ENCODE data around the gene KLK2.

Gene KLK2

GRCh38 chr19:50838239-50838638 lies 35.0 kb upstream of the KLK2 start:
- H3K4me3 Mint-ChIP-seq = no peak overlapping the region
- peaks cover 14% of the 10 kb centered on the region for H3K4me1 Mint-ChIP-seq (ENCODE audit: low read depth)
- peaks cover 22% of the 10 kb centered on the region for H3K27me3 Mint-ChIP-seq (ENCODE audit: low read depth)
- peaks cover 1% of the 10 kb centered on the region for H3K9me3 Mint-ChIP-seq
- H3K36me3 Mint-ChIP-seq (ENCODE audit: low read depth) = no peaks in the 10 kb centered on the region
- DNase-seq (ENCODE audit: low spot score) = no peak
- no peak overlapping the region for H3K27ac Mint-ChIP-seq

- no peaks in the 10 kb centered on the region for H3K36me3 Mint-ChIP-seq (ENCODE audit: low read depth)
- peaks cover 3% of the 10 kb centered on the region for H3K9me3 Mint-ChIP-seq
- no peak overlapping the region for H3K4me3 Mint-ChIP-seq
- H3K27ac Mint-ChIP-seq = no peak overlapping the region
- peaks cover 24% of the 10 kb centered on the region for H3K27me3 Mint-ChIP-seq (ENCODE audit: low read depth)
- peaks cover 14% of the 10 kb centered on the region for H3K4me1 Mint-ChIP-seq (ENCODE audit: low read depth)
- DNase-seq (ENCODE audit: low spot score) = no peak
These were observed 33.3 kb upstream of the KLK2 start for GRCh38 chr19:50839712-50840655.

- peaks cover 4% of the 10 kb centered on the region for H3K4me1 Mint-ChIP-seq (ENCODE audit: low read depth)
- H3K9me3 Mint-ChIP-seq = peaks cover 3% of the 10 kb centered on the region
- H3K27me3 Mint-ChIP-seq (ENCODE audit: low read depth) = peaks cover 13% of the 10 kb centered on the region
- no peaks in the 10 kb centered on the region for H3K36me3 Mint-ChIP-seq (ENCODE audit: low read depth)
- DNase-seq (ENCODE audit: low spot score) = no peak
- no peak overlapping the region for H3K27ac Mint-ChIP-seq
- no peak overlapping the region for H3K4me3 Mint-ChIP-seq
These were observed 31.1 kb upstream of the KLK2 start for GRCh38 chr19:50842130-50842529.

GRCh38 chr19:50843205-50843604 lies 30.0 kb upstream of the KLK2 start:
- H3K27me3 Mint-ChIP-seq (ENCODE audit: low read depth) = peaks cover 6% of the 10 kb centered on the region
- no peaks in the 10 kb centered on the region for H3K36me3 Mint-ChIP-seq (ENCODE audit: low read depth)
- no peak for DNase-seq (ENCODE audit: low spot score)
- H3K27ac Mint-ChIP-seq = no peak overlapping the region
- peaks cover 2% of the 10 kb centered on the region for H3K4me1 Mint-ChIP-seq (ENCODE audit: low read depth)
- no peak overlapping the region for H3K4me3 Mint-ChIP-seq
- H3K9me3 Mint-ChIP-seq = peaks cover 3% of the 10 kb centered on the region

GRCh38 chr19:50843701-50844221 lies 29.5 kb upstream of the KLK2 start:
- no peak overlapping the region for H3K4me3 Mint-ChIP-seq
- peaks cover 4% of the 10 kb centered on the region for H3K27me3 Mint-ChIP-seq (ENCODE audit: low read depth)
- DNase-seq (ENCODE audit: low spot score) = no peak
- no peaks in the 10 kb centered on the region for H3K4me1 Mint-ChIP-seq (ENCODE audit: low read depth)
- peaks cover 3% of the 10 kb centered on the region for H3K9me3 Mint-ChIP-seq
- no peak overlapping the region for H3K27ac Mint-ChIP-seq
- H3K36me3 Mint-ChIP-seq (ENCODE audit: low read depth) = no peaks in the 10 kb centered on the region

GRCh38 chr19:50844296-50844935 lies 28.8 kb upstream of the KLK2 start:
- H3K4me1 Mint-ChIP-seq (ENCODE audit: low read depth) = no peaks in the 10 kb centered on the region

GRCh38 chr19:50850738-50851137 lies 22.5 kb upstream of the KLK2 start:
- Mint-ChIP-seq H3K36me3 (ENCODE audit: low read depth) (no peaks in the 10 kb centered on the region), H3K4me3 (no peak overlapping the region), H3K9me3 (no peaks in the 10 kb centered on the region), H3K27me3 (ENCODE audit: low read depth) (peaks cover 6% of the 10 kb centered on the region), H3K4me1 (ENCODE audit: low read depth) (no peaks in the 10 kb centered on the region), H3K27ac (no peak overlapping the region)
- DNase-seq (ENCODE audit: low spot score) = no peak

More at GRCh38 chr19:50844296-50844935, 28.8 kb upstream of the KLK2 start:
- Mint-ChIP-seq H3K27ac (no peak overlapping the region), H3K9me3 (peaks cover 3% of the 10 kb centered on the region), H3K36me3 (ENCODE audit: low read depth) (no peaks in the 10 kb centered on the region), H3K27me3 (ENCODE audit: low read depth) (peaks cover 4% of the 10 kb centered on the region), H3K4me3 (no peak overlapping the region)
- DNase-seq (ENCODE audit: low spot score) = no peak

GRCh38 chr19:50851620-50852019 lies 21.6 kb upstream of the KLK2 start:
- Mint-ChIP-seq H3K9me3 (no peaks in the 10 kb centered on the region), H3K27me3 (ENCODE audit: low read depth) (peaks cover 8% of the 10 kb centered on the region), H3K36me3 (ENCODE audit: low read depth) (no peaks in the 10 kb centered on the region), H3K27ac (no peak overlapping the region), H3K4me3 (no peak overlapping the region), H3K4me1 (ENCODE audit: low read depth) (no peaks in the 10 kb centered on the region)
- no peak for DNase-seq (ENCODE audit: low spot score)

- Mint-ChIP-seq H3K27me3 (ENCODE audit: low read depth) (peaks cover 15% of the 10 kb centered on the region), H3K4me1 (ENCODE audit: low read depth) (no peaks in the 10 kb centered on the region), H3K27ac (no peak within 1 kb of the TSS), H3K4me3 (no peak within 1 kb of the TSS), H3K36me3 (ENCODE audit: low read depth) (no peaks in the 10 kb centered on the region), H3K9me3 (no peaks in the 10 kb centered on the region)
- DNase-seq (ENCODE audit: low spot score) = no peak
These were observed 18.4 kb upstream of the KLK2 start, which contains the start of gene KLK3 for GRCh38 chr19:50854636-50855410. KLK3 (plus strand) TSS chr19:50854915; CDS start chr19:50854956, 41 bp downstream.

- no peaks in the 10 kb centered on the region for H3K4me1 Mint-ChIP-seq (ENCODE audit: low read depth)
- no peak for DNase-seq (ENCODE audit: low spot score)
- peaks cover 17% of the 10 kb centered on the region for H3K27me3 Mint-ChIP-seq (ENCODE audit: low read depth)
- no peak overlapping the region for H3K4me3 Mint-ChIP-seq
- no peaks in the 10 kb centered on the region for H3K9me3 Mint-ChIP-seq
- no peaks in the 10 kb centered on the region for H3K36me3 Mint-ChIP-seq (ENCODE audit: low read depth)
- no peak overlapping the region for H3K27ac Mint-ChIP-seq
These were observed 15.9 kb upstream of the KLK2 start for GRCh38 chr19:50857366-50857765.

- Mint-ChIP-seq H3K36me3 (ENCODE audit: low read depth) (no peaks in the 10 kb centered on the region), H3K27me3 (ENCODE audit: low read depth) (peaks cover 17% of the 10 kb centered on the region), H3K4me1 (ENCODE audit: low read depth) (no peaks in the 10 kb centered on the region), H3K4me3 (no peak overlapping the region), H3K27ac (no peak overlapping the region), H3K9me3 (no peaks in the 10 kb centered on the region)
- DNase-seq (ENCODE audit: low spot score) = no peak
These were observed 14.4 kb upstream of the KLK2 start for GRCh38 chr19:50858886-50859285.

- no peak overlapping the region for H3K4me3 Mint-ChIP-seq
- H3K4me1 Mint-ChIP-seq (ENCODE audit: low read depth) = no peaks in the 10 kb centered on the region
- no peak overlapping the region for H3K27ac Mint-ChIP-seq
- H3K9me3 Mint-ChIP-seq = no peaks in the 10 kb centered on the region
- H3K27me3 Mint-ChIP-seq (ENCODE audit: low read depth) = peaks cover 18% of the 10 kb centered on the region
- DNase-seq (ENCODE audit: low spot score) = no peak
- H3K36me3 Mint-ChIP-seq (ENCODE audit: low read depth) = no peaks in the 10 kb centered on the region
These were observed 13.4 kb upstream of the KLK2 start for GRCh38 chr19:50859849-50860248.

GRCh38 chr19:50861010-50861409 lies 12.2 kb upstream of the KLK2 start:
- DNase-seq (ENCODE audit: low spot score) = no peak
- Mint-ChIP-seq H3K4me3 (no peak overlapping the region), H3K9me3 (no peaks in the 10 kb centered on the region), H3K27ac (no peak overlapping the region), H3K36me3 (ENCODE audit: low read depth) (no peaks in the 10 kb centered on the region), H3K4me1 (ENCODE audit: low read depth) (no peaks in the 10 kb centered on the region), H3K27me3 (ENCODE audit: low read depth) (peaks cover 14% of the 10 kb centered on the region)
